CD14-positive monocyte (primary cell): ENCODE measurements around the gene TNS4. TPM values are rescaled to one million over a fixed set of nuclear protein-coding genes. Genes with fewer than 3 reads are reported as not detected.

ENCODE experiments used
- DNase-seq, 3 donors: peaks; one replicate each; pipeline ENCODE4 v3.0.0-alpha.2; 2011 to 2022
- H2AFZ ChIP-seq: 2 replicates; pipeline ENCODE4 v1.6.0; 2012; ENCODE audit warnings: mild to moderate bottlenecking, low read depth, low read length, inconsistent platforms; ENCODE audit not compliant: insufficient read depth, poor library complexity, severe bottlenecking
- H3K27ac ChIP-seq, 2 donors: 1 replicate in 1 of 2; 2 replicates in 1 of 2; pipeline ENCODE4 v1.5.1; 2012 to 2013; ENCODE audit warnings: low read length in 2 of 2, control low read depth in 1 of 2, inconsistent platforms in 1 of 2, low read depth in 1 of 2, mild to moderate bottlenecking in 1 of 2
- H3K27me3 ChIP-seq, 2 donors: one replicate each; pipeline versions ENCODE4 v1.6.0 to v1.6.1; 2011 to 2013; ENCODE audit warnings: low read length in 2 of 2; ENCODE audit not compliant: control insufficient read depth in 2 of 2, insufficient read depth in 2 of 2
- H3K36me3 ChIP-seq, 2 donors: replicated peaks in 1 of 2; 1 replicate in 1 of 2; 2 replicates in 1 of 2; pipeline versions ENCODE4 v1.5.1 to v1.6.1; 2012 to 2013; ENCODE audit warnings: low read length in 2 of 2, control low read depth in 1 of 2, inconsistent platforms in 1 of 2, mild to moderate bottlenecking in 1 of 2; ENCODE audit not compliant: insufficient read depth in 2 of 2, control insufficient read depth in 1 of 2
- H3K4me1 ChIP-seq, 2 donors: 1 replicate in 1 of 2; 2 replicates in 1 of 2; pipeline versions ENCODE4 v1.5.1 to v1.6.1; 2012 to 2013; ENCODE audit warnings: low read length in 2 of 2, control low read depth in 1 of 2, inconsistent platforms in 1 of 2, mild to moderate bottlenecking in 1 of 2, moderate library complexity in 1 of 2; ENCODE audit not compliant: insufficient read depth in 2 of 2, control insufficient read depth in 1 of 2
- H3K4me2 ChIP-seq: replicated peaks from 2 replicates; pipeline ENCODE3; 2012; ENCODE audit warnings: low read length, moderate library complexity, mild to moderate bottlenecking; ENCODE audit not compliant: poor library complexity, severe bottlenecking; ENCODE audit errors: extremely low read depth
- H3K4me3 ChIP-seq, 3 experiments: fragments of 200-600 bp in 1 of 3; sonication (generic) in 1 of 3; replicated peaks in 1 of 3; 1 replicate in 2 of 3; 2 replicates in 1 of 3; pipeline ENCODE4 v1.5.1; 2011 to 2013; ENCODE audit warnings: low read length in 3 of 3, mild to moderate bottlenecking in 3 of 3, control low read depth in 2 of 3, low read depth in 2 of 3, inconsistent platforms in 1 of 3, moderate library complexity in 1 of 3
- H3K79me2 ChIP-seq: 2 replicates; pipeline ENCODE4 v1.6.0; 2012; ENCODE audit warnings: mild to moderate bottlenecking, control low read depth, inconsistent platforms, low read length, moderate library complexity; ENCODE audit not compliant: insufficient read depth
- H3K9ac ChIP-seq: 2 replicates; pipeline ENCODE4 v1.6.0; 2017; ENCODE audit warnings: low read length, mild to moderate bottlenecking; ENCODE audit not compliant: insufficient read depth, poor library complexity, severe bottlenecking
- H3K9me3 ChIP-seq, 2 donors: replicated peaks in 1 of 2; 1 replicate in 1 of 2; 2 replicates in 1 of 2; pipeline versions ENCODE4 v1.5.1 to v1.6.1; 2012 to 2013; ENCODE audit warnings: low read length in 2 of 2, control low read depth in 1 of 2; ENCODE audit not compliant: control insufficient read depth in 1 of 2, insufficient read depth in 1 of 2
- H4K20me1 ChIP-seq: 2 replicates; pipeline ENCODE4 v1.6.0; 2012; ENCODE audit warnings: mild to moderate bottlenecking, low read length, control low read depth, moderate library complexity; ENCODE audit not compliant: insufficient read depth
- H3K27ac Mint-ChIP-seq, 7 donors: one replicate each; pipeline ENCODE4 v1.8.0; 2020; ENCODE audit warnings: mild to moderate bottlenecking in 7 of 7, mixed read lengths in 7 of 7, moderate library complexity in 6 of 7, inconsistent platforms in 2 of 7
- H3K27me3 Mint-ChIP-seq, 3 donors: one replicate each; pipeline ENCODE4 v1.8.0; 2021 to 2022; ENCODE audit warnings: low read depth in 3 of 3, mild to moderate bottlenecking in 3 of 3, mixed read lengths in 3 of 3, moderate library complexity in 3 of 3, inconsistent platforms in 1 of 3
- H3K36me3 Mint-ChIP-seq, 2 donors: one replicate each; pipeline ENCODE4 v1.8.0; 2020; ENCODE audit warnings: mixed read lengths in 2 of 2, inconsistent platforms in 1 of 2, mild to moderate bottlenecking in 1 of 2
- H3K4me1 Mint-ChIP-seq: one replicate; pipeline ENCODE4 v1.8.0; 2020; ENCODE audit warnings: mild to moderate bottlenecking, mixed read lengths
- H3K4me3 Mint-ChIP-seq, 2 donors: one replicate each; pipeline ENCODE4 v1.8.0; 2020; ENCODE audit warnings: mild to moderate bottlenecking in 2 of 2, mixed read lengths in 2 of 2, moderate library complexity in 1 of 2
- H3K9me3 Mint-ChIP-seq, 7 donors: one replicate each; pipeline ENCODE4 v1.8.0; 2020 to 2022; ENCODE audit warnings: mixed read lengths in 7 of 7, mild to moderate bottlenecking in 6 of 7, moderate library complexity in 6 of 7, inconsistent platforms in 2 of 7
- WGBS: methylation state at CpG from one replicate; pipeline ENCODE4 v1.1.5; 2013; ENCODE audit warnings: missing lambda C conversion rate; ENCODE audit not compliant: insufficient coverage; 5-methylcytosine and 5-hydroxymethylcytosine counted together
- intact Hi-C, 2 donors: fragments of 100-400 bp; cut with micrococcal nuclease; formaldehyde crosslinking; loops; one replicate each; pipeline versions ENCODE4 v1.15.0 to v1.15.1; 2023
- polyA plus RNA-seq, 3 donors: library from polyadenylated mRNA; depleted of rRNA in 1 of 3; unstranded in 2 of 3; stranded (reverse) in 1 of 3; fragments of 300-500 nt in 2 of 3; fragments of >200 nt in 1 of 3; fragmentation: Illumina TruSeq in 2 of 3; gene quantifications; 1 replicate in 2 of 3; 2 replicates in 1 of 3; pipeline ENCODE4 v1.2.3, GENCODE V29; 2012 to 2021
- TF ChIP-seq, protein P1 (sequence below): fragments of 200-600 bp; IDR thresholded peaks from one replicate; pipeline ENCODE4 v1.8.0; 2022; ENCODE audit warnings: antibody characterized with exemption, mild to moderate bottlenecking

Gene TNS4
- polyA plus RNA-seq, 3 donors: not detected

DNA sequence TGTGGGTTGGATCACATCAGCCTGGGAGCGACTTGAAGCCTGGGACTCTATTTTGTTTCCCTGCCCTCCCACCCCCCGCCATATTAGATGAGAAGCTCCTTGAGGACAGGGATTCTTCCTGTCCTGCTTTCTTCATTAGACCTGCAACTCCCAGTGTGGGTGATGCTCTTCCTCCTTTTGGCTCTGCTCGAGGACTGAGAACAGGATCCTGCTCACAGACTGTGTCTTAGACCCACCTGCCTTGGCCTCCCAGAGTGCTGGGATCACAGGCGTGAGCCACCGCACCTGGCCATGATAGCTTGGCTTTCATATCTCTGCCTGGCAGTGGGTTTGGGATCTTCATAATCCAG lies 21.5 kb upstream of the TNS4 start:
- no peaks in the 10 kb centered on the region for H3K79me2 ChIP-seq
- no peak overlapping the region for H3K9ac ChIP-seq
- no peaks in the 10 kb centered on the region for H3K36me3 ChIP-seq
- Mint-ChIP-seq H3K27ac (no peak overlapping the region), H3K9me3 (peaks cover 5 to 13% (median 10%) of the 10 kb centered on the region in 7 donors), H3K27me3 (peaks cover 38 to 68% (median 41%) of the 10 kb centered on the region in 3 donors), H3K4me1 (peaks cover 5% of the 10 kb centered on the region), H3K36me3 (no peaks in the 10 kb centered on the region), H3K4me3 (no peak overlapping the region)
- no peaks in the 10 kb centered on the region for H4K20me1 ChIP-seq
- no peak overlapping the region for H3K4me2 ChIP-seq
- peaks cover 0 to 5% of the 10 kb centered on the region in 2 donors for H3K9me3 ChIP-seq
- H3K4me3 ChIP-seq: no peak overlapping the region
- intact Hi-C loops: no loop called here
- peaks cover 16 to 43% of the 10 kb centered on the region in 2 donors for H3K27me3 ChIP-seq
- WGBS: 100% methylated on average over 2 of the region's 5 CpGs
- no peaks in the 10 kb centered on the region for H3K4me1 ChIP-seq
- no peak overlapping the region for H2AFZ ChIP-seq
- no peak overlapping the region for H3K27ac ChIP-seq
- TF ChIP-seq, protein P1, sequence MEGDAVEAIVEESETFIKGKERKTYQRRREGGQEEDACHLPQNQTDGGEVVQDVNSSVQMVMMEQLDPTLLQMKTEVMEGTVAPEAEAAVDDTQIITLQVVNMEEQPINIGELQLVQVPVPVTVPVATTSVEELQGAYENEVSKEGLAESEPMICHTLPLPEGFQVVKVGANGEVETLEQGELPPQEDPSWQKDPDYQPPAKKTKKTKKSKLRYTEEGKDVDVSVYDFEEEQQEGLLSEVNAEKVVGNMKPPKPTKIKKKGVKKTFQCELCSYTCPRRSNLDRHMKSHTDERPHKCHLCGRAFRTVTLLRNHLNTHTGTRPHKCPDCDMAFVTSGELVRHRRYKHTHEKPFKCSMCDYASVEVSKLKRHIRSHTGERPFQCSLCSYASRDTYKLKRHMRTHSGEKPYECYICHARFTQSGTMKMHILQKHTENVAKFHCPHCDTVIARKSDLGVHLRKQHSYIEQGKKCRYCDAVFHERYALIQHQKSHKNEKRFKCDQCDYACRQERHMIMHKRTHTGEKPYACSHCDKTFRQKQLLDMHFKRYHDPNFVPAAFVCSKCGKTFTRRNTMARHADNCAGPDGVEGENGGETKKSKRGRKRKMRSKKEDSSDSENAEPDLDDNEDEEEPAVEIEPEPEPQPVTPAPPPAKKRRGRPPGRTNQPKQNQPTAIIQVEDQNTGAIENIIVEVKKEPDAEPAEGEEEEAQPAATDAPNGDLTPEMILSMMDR: no peak
- no peak for DNase-seq

- Histone ChIP-seq H3K9ac (no peak overlapping the region), H3K4me1 (peaks cover 0 to under 1% of the 10 kb centered on the region in 2 donors), H3K4me3 (no peak overlapping the region), H3K79me2 (no peaks in the 10 kb centered on the region), H2AFZ (no peak overlapping the region), H3K27ac (no peak overlapping the region), H3K36me3 (no peaks in the 10 kb centered on the region), H4K20me1 (no peaks in the 10 kb centered on the region), H3K9me3 (peaks cover 0 to 5% of the 10 kb centered on the region in 2 donors), H3K27me3 (peaks cover 14 to 44% of the 10 kb centered on the region in 2 donors), H3K4me2 (no peak overlapping the region)
- TF ChIP-seq, protein P1: no peak
- Mint-ChIP-seq H3K4me3 (no peak overlapping the region), H3K4me1 (peaks cover 6% of the 10 kb centered on the region), H3K36me3 (no peaks in the 10 kb centered on the region), H3K9me3 (peaks cover 5 to 13% (median 10%) of the 10 kb centered on the region in 7 donors), H3K27ac (no peak overlapping the region), H3K27me3 (peaks cover 36 to 68% (median 42%) of the 10 kb centered on the region in 3 donors)
- intact Hi-C loops: no loop called here
- DNase-seq: no peak
- WGBS: 99% methylated on average over 6 of the region's 7 CpGs
These were observed 21.0 kb upstream of the TNS4 start for GRCh38 chr17:40522250-40522960.
